VCaP (cell line): ENCODE measurements around the gene NKPD1.

Experiments
- H3K27ac ChIP-seq: fragments of 450-650 bp; 2 replicates; pipeline ENCODE4 v1.5.1; 2017
- TF ChIP-seq, protein P1 (sequence below): fragments of 450-650 bp; conservative IDR thresholded peaks from 2 replicates; pipeline ENCODE4 v1.5.1; 2017; ENCODE audit warnings: mild to moderate bottlenecking, moderate library complexity

Gene NKPD1

DNA sequence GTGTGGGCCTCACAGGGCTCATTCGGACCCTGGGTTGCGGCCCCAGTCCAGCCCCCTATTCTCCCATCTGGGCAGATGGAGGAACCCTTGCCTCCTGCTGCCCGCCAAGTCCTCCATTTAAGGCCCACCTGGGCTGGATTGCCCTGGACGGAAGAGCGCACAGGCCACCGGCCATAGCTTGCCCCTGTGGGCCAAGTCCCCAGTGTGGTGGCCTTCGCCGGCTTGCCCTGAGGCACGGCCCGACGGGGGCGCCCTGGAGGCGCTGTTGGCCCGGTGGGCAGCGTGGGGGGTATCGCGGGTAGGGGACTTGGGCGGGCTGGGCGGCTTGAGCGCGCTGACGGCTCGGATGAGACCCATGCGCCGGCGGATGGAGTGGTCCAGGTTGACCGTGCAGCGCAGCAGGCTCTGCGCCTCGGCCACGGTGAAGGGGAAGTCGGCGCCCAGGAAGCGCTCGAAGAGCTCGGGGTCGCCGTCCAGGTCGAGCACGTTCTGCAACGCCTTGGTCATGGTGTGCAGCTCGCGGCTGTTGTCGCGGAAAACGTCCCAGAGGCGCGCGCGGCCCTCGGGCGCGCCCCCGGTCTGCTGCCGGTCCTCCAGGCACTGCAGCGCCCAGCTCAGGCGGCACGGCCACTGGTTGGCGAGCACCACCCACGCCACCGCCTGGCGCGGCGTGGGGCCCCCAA is 8.8 kb downstream of the NKPD1 start:
- H3K27ac ChIP-seq: no peak overlapping the region
- TF ChIP-seq, protein P1, sequence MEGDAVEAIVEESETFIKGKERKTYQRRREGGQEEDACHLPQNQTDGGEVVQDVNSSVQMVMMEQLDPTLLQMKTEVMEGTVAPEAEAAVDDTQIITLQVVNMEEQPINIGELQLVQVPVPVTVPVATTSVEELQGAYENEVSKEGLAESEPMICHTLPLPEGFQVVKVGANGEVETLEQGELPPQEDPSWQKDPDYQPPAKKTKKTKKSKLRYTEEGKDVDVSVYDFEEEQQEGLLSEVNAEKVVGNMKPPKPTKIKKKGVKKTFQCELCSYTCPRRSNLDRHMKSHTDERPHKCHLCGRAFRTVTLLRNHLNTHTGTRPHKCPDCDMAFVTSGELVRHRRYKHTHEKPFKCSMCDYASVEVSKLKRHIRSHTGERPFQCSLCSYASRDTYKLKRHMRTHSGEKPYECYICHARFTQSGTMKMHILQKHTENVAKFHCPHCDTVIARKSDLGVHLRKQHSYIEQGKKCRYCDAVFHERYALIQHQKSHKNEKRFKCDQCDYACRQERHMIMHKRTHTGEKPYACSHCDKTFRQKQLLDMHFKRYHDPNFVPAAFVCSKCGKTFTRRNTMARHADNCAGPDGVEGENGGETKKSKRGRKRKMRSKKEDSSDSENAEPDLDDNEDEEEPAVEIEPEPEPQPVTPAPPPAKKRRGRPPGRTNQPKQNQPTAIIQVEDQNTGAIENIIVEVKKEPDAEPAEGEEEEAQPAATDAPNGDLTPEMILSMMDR: no peak

DNA sequence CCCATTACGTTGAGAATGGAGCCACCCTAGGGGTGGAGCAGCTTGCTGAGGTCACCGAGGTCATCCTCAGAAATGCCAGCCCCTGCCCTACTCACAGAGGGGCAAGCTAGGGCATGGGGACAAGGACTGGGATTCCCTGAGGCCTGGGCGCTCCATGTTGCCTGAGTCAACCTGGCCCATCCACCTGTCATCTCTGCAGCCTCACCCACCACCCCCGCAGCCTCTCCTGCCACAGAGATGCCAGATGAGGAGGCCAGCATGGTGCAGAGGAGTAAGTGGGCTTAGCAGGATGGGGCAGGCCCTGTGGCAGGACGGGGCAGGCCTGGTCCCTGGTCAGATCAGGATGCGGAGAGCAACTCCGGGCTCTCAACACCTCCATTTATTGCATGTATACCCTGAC is 9.5 kb downstream of the NKPD1 start:
- H3K27ac ChIP-seq: no peak overlapping the region
- TF ChIP-seq, protein P1: no peak

DNA sequence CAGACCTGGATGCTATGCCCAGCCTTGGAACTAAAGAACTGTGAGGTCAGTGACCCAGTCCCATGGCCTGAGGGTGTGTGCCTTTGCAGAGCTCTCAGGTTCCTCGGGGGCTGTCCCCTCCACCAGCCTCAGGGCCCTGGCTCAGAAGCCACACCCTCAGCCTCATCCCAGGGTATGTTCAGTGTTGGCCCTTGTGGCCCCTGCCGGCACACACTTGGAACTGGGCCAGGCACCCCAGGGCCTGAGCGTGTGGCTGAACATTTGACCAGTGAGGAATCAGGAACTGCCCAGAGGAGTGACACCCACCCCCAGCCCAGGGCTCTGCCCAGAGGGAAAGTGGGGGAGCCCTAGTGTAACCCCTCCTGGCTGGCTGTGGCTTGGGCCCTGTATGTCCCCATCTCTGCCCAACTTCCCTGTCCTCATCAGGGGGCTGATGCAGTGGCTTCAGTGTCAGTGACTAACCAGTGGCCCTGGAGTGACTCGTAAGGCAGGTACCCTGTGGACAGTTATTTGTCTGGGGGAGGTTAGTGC is 10.0 kb downstream of the NKPD1 start:
- no peak overlapping the region for H3K27ac ChIP-seq
- TF ChIP-seq, protein P1: no peak

DNA sequence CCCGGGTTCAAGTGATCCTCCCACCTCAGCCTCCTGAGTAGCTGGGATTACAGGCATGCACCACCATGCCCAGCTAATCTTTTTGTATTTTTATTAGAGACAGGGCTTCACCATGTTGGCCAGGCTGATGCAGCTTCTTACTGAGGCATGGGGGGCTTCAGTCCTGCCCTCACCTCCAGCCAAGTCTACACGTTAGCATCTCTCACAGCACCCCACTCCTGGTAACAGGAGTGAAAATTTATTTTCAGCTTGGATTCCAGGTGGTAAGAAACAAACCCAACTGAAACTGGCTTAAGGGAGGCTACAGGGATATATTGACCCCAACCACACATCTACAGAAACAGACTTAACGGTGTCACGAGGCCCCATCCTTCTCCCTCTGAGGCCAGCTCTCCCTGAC is 10.6 kb downstream of the NKPD1 start:
- TF ChIP-seq, protein P1: no peak
- no peak overlapping the region for H3K27ac ChIP-seq

DNA sequence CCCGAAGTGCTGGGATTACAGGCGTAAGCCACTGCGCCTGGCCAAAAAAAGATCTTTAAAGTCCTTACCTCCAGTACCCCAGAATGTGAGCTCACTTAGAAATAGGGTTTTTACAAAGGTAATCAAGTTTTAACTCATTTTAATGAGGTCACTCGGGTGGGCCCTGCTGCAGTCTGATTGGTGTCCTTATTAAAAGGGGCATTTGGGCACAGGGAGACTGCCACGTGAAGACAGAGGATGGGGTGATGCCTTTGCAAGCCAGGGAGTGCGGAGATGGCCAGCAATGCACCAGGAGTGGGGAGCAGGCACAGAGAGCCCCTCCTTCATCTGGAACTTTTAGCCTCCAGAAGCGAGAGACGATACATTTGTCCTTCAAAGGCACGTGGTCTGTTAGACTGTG is 11.7 kb downstream of the NKPD1 start:
- TF ChIP-seq, protein P1: no peak

DNA sequence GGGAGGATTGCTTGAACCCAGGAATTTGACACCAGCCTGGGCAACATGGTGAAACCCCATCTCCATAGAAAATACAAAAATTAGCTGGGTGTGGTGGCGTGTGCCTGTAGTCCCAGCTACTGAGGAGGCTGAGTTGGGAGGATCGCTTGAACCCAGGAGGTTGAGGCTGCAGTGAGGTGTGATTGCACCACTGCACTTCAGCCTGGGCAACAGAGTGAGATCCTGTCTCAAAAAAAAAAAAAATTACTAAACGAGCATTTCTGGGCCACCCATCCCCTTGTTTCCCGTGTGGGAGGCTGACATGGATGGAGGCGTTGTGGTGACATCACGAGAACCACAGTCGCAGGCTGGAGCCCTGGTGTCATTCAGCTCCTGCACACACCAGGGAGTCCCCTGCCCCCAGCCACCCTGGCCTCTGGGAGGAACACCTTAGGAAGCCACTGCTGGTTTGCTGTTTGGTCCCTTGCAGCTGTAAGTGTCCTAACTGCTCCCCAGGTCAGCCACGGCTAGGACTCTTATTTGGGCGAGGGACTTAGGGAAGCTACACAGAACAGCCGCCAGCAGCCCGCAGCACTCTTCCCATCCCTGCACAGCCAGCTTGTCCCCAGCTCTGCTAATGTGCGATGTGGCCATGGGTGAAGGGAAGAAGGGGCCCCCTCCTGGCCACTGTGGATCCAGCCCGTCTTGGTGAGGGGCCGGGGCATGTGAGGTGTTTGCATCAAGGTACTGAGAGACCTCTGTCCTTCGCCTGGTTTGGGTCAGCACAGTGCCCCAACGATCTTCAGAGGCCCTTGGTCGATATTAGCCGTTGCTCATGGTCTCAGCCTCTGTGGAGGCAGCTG is 12.7 kb downstream of the NKPD1 start:
- TF ChIP-seq, protein P1: no peak
- H3K27ac ChIP-seq: no peak overlapping the region

More for the DNA sequence above, 11.7 kb downstream of the NKPD1 start:
- H3K27ac ChIP-seq: no peak overlapping the region

DNA sequence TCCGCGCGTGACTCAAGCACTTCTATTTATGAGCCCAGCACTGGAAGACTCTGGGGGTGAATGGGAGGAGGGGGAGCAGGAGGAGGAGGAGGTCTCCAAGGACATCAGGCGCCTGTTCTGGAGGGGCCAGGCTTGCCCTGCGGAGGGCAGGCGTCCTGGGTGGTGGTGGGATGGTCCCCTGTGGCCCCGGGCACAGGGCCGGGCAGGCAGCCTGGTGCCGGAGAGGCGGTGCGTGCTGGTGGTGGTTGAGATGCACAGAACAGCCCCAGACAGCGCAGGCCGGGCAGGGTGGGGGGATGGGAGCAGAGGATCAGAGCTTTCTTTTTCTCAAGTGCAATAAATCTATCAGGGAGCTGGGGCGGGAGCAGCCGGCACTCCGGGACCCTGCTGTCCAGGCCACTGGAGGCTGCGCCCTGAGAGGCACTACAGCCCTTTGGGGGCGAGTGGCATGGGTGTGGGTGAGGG is 14.0 kb downstream of the NKPD1 start:
- H3K27ac ChIP-seq: no peak overlapping the region
- TF ChIP-seq, protein P1: no peak
